Stimulated activated CD4-positive, alpha-beta T cell treated with anti-CD3 and anti-CD28 coated beads, TNF-alpha, amount 100 ng/mL, for 24 hours (primary cell): ENCODE data around the gene CLCA2.

ENCODE experiments used
- DNase-seq, 3 experiments: peaks; one replicate each; pipeline ENCODE4 v3.0.0-alpha.2; 2020; ENCODE audit warnings: low read depth in 3 of 3

CLCA2 gene

DNA sequence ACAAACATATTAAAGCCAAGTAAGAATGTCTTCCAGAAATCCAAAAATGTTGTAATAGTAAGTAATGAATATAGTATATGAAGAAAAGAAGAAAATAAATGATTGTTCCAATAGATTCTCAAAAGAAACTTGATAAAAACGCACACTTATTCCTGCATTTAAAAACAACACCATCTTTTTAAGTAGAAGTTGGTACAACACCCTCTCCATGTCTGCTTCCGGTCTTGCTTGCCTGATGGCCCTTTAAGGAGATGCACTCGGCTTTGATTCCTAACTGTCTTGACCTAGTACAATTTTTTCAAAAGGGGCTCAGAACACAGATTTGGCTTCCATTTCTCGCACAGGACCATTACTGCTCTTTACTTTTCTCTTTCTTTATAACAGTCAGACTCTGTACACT, 53.7 kb downstream of the CLCA2 start:
- DNase-seq, result no peak

GRCh38 chr1:86478416-86479156, 54.6 kb downstream of the CLCA2 start:
- no peak for DNase-seq

GRCh38 chr1:86481966-86482365, 58.0 kb downstream of the CLCA2 start:
- no peak for DNase-seq

DNA sequence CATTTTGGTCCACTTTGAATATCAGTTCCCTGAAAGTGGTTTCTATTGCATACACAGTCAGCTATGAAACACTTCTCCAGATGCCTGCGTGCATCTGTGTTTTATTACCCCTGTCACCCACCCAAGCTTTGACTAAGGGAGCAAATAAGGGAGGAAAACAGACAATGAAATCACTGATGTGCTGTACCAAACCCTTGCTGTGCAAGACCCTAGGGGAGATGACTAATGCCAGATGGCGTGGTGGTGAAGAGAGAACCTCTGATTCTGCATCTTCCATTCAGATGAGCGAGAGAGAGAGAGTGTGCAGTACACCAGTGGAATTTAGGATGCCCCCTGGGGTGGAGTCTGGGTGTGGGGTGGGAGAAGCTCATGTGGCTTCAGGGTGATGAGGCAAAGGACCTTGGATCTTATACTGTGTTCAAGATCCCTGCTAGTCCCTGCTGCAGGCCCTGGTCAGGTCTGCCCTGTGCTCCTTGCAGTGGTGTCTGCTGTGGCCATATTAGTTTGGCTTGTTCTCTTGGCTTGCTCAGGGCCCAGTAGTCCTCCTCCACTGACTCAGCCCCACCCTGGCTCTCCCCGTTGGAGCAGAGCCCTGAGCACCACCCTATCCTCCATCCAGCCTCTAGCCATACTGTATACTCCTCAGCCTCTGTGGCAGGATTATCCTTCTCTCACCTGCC, 63.3 kb downstream of the CLCA2 start:
- DNase-seq, result no peak

DNA sequence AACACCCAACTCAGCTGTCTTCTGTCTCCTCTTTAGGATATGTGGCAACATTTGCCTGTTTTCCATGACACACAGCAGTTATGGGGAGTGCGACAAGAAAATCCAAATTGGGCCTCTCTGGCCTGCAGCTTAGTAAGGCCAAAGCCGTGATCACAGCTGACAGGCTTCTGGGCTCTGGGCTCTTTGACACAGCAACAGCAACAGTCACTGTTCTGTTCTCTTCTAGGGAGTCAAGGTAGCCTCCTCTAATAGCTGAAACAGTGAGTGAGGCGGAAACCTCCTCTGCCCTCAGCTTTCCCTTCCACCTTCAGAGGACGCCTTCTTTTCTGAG, 63.8 kb downstream of the CLCA2 start:
- DNase-seq, result no peak

DNA sequence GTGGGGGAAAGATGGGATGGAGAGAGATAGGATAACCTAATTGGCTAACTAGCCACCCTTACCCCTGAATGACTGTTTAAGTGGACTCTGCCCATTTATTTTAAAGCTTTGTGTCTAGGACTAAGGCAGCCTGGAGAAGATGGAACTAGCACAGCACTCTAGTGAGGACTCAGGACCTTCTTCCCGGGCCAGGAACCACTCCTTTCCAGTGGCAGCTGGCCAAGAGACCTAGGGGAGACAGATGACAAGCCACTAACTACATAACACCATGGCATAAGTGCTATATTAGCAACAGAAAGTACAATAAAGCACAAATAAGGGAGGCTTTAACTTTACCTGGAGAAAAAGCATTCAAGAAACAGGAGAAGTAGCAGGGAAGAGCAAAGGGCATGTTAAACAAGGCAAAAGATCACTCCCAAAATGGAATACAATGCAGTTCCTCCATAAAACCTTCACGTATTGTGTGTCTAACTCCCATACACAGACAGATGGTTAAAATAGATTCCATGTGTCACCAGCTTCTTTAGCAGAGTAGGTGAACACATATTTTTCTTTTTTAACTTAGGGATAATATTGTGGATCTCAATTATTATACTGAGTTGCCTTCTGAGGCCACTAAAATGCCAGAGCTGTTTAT, 65.4 kb downstream of the CLCA2 start:
- no peak for DNase-seq

- DNase-seq, result no peak
Observed at GRCh38 chr1:86491171-86491950, 67.4 kb downstream of the CLCA2 start.

- DNase-seq, result no peak
Observed at GRCh38 chr1:86498281-86498680, 74.3 kb downstream of the CLCA2 start.

GRCh38 chr1:86499987-86500593, 76.1 kb downstream of the CLCA2 start:
- no peak for DNase-seq

- DNase-seq, result no peak
Observed at GRCh38 chr1:86500714-86501113, 76.7 kb downstream of the CLCA2 start.

- DNase-seq, result peak in 1 of 3 experiments; percentile 5
Observed at GRCh38 chr1:86502125-86502646, 78.2 kb downstream of the CLCA2 start.

- no peak for DNase-seq
Observed at GRCh38 chr1:86502721-86503405, 78.9 kb downstream of the CLCA2 start.

DNA sequence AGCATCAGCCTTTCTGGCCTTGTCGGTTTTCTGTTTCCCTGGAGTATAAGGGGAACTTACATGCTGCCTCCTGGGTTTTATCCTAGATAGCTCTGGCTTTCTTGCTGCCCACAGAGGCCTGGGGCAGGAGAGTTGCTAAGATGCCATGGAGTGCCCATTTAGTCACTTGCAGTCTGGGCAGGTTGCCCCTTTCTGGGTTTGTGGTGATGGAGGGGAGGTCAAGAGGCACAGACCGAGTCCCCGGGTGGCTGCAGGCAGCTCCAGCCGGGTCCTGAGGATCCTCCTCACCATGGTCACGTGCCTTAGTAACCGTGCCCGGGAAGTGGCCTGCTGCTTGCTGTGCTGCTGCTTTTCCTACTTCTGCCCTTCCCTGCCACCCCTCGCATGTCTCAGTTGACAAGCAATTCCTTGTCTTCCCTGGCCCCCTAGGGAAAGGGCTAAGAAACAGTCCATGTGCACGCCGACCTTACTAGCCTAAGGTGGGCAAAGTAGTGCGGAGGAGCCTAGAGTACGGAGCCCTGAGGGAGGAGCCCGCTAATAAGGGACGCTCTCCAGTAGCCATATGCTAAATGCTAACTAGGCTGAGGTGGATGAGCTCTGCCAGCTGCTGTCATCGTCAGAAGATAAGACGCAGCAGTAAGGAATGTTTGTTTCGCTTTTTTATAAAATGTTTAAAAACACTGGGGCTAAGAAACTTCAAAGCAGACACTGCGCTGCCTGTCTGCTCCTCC, 79.6 kb downstream of the CLCA2 start:
- no peak for DNase-seq

GRCh38 chr1:86504137-86504479, 80.1 kb downstream of the CLCA2 start:
- no peak for DNase-seq

DNA sequence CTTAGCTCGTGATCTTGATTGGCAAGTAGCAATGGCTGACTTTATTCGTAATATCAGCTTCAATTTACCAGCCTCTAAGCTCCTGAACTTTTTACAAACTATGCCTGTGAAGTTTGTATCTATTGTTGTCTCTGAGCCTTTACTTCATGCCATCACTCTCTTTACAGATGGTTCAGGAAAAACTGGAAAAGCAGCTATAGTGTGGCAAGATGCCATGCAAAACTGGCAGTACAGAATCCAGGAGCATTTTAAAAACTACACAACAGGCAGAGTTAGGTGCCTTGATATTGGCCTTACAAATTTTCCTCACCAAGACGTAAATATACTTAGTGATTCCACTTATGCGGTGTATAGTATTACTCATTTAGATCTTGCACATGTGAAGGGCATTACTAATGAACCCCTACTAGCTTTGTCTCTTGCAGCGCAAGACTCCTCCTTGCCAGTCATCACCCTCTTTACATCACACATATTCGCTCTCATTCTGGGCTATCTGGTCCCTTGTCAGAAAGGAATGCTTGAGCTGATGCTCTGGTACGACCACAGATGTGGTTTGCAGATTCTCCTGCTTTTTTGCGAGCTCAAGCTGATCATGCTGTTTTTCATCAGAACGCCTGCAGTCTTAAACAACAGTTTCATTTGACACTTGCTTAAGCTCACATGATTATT, 81.1 kb downstream of the CLCA2 start:
- DNase-seq, result no peak

DNA sequence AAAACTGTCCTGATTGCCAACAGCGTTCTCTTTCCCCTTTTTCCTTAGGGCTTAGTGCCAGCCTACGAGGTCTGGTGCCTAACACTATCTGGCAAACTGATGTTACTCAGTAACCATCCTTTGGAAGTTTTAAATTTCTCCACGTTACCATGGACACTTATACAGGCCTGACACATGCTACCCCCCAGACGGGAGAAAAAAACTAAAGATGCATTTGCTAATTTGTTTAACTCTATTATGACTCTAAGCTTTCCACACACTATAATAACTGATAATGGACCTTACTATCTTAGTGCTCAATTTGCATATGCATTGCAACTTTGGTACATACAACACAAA, 81.6 kb downstream of the CLCA2 start:
- no peak for DNase-seq
